Activated naive CD4-positive, alpha-beta T cell treated with anti-CD3 and anti-CD28 coated beads, Interleukin-2, amount 50 U/mL, for 24 hours (primary cell): ENCODE data around the gene GDPD2.

Experiments
- H3K27ac Mint-ChIP-seq: one replicate; pipeline ENCODE4 v1.8.0; 2021; ENCODE audit warnings: mild to moderate bottlenecking, mixed read lengths
- H3K27me3 Mint-ChIP-seq: one replicate; pipeline ENCODE4 v1.8.0; 2021; ENCODE audit warnings: mixed read lengths
- H3K36me3 Mint-ChIP-seq: one replicate; pipeline ENCODE4 v1.8.0; 2021; ENCODE audit warnings: mixed read lengths
- H3K4me1 Mint-ChIP-seq: one replicate; pipeline ENCODE4 v1.8.0; 2021; ENCODE audit warnings: mixed read lengths
- H3K4me3 Mint-ChIP-seq: one replicate; pipeline ENCODE4 v1.8.0; 2021; ENCODE audit warnings: mild to moderate bottlenecking, mixed read lengths
- H3K9me3 Mint-ChIP-seq: one replicate; pipeline ENCODE4 v1.8.0; 2021; ENCODE audit warnings: mixed read lengths

The GDPD2 gene

DNA sequence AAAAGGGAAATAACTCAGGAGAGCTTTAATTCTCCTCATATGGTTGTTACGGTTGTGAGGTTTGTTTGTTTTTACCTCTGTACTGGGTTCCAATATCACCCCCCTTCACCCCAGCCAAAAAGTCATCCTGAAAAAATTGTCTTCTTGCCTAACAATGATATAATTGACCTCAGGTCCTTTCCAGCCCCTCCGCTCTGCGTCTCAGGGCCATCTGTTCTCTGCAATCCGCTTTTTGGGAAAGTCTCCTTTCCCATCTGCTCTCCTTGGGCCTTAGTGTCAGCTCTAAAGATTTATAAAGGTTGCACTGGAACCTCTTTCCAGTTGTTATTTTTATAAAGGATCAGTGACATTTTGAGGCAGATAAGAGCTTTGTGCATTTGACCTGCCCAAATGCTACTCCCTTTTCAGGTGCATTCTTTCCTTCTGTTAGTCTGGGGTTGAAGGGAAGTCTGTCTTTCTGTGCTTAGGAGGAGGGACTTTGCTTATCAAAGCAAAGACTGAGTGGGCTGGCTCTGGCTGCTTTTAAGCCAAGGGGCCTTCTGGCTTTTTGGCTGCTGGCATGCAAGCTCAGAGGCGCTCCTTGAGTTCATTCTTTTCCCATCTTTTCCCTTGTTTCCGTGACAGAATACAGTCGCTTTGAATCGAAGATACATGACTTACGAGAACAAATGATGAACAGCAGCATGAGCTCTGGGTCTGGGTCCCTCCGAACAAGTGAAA is 55.6 kb downstream of the GDPD2 start:
- Mint-ChIP-seq H3K9me3 (no peaks in the 10 kb centered on the region), H3K27ac (no peak overlapping the region), H3K4me1 (no peaks in the 10 kb centered on the region), H3K36me3 (peaks cover 7% of the 10 kb centered on the region), H3K4me3 (no peak overlapping the region), H3K27me3 (no peaks in the 10 kb centered on the region)

DNA sequence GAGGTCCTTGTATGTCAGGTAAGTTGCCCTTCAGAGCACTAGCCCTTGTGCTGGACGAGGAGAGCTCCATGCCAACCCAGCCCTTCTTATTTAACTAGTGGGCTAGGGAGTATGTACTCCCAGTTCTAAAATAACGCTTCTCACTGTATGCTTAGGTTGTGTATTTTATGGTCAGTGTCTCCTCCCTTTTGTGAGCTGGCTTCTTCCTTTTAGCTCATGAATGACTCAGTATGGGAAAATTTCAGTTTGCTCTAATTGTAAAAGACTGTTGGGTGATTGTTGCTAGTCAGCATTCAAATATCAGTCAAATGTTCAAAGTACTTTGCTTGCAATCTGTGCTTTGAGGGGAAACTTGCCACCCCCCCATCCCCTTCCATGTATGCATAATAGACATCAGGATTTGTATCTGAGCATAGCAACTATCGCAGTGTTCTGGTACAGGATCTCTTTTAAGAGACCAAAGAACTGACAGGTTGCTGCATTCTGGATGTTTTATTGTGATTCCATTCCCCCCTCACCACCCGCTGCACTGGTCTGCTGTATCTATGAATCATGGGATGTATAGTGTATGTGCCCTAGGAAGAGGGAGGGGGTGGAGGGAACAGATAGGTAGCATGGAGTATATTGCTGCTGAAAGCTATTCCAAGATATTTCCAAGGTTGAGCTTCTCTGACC is 56.3 kb downstream of the GDPD2 start:
- Mint-ChIP-seq H3K36me3 (peaks cover 4% of the 10 kb centered on the region), H3K4me3 (no peak overlapping the region), H3K4me1 (no peaks in the 10 kb centered on the region), H3K9me3 (no peaks in the 10 kb centered on the region), H3K27ac (no peak overlapping the region), H3K27me3 (no peaks in the 10 kb centered on the region)

DNA sequence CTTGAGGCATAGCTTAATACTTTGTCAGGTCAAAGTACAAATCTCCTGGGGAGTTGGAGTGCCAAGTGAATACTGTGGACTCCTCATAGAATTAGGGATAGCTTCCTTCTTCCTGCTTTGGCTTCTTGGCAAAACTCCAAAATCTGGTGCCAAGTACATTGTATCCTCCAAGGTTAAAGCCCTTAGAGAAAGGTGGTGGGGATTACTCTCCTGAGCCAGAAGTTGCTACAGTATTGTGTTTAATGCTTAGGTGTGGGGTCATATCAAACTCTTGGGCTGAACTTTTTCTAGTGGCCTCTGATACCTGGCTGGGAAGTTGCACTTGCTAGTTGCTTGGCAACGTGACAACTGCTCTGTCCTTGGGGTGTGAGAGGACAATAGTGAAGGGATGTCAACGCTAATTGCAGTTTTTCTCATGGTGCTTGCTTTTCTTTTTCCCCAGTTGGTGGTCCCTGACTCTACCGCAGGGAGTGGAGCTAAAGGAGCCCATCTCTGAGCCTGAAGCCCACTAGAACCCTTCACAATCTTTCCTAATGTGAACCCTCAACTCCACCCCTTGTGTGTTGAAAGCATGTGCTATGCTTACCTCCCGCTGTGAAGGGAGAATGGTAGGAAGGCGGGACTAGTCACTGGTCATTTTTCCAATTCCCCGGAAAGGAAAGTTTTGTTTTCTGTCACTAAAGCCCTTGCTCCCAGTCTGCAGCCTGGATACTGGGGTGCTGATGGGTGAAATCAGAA is 57.0 kb downstream of the GDPD2 start:
- no peaks in the 10 kb centered on the region for H3K27me3 Mint-ChIP-seq
- H3K27ac Mint-ChIP-seq = no peak overlapping the region
- no peaks in the 10 kb centered on the region for H3K4me1 Mint-ChIP-seq
- no peaks in the 10 kb centered on the region for H3K9me3 Mint-ChIP-seq
- H3K4me3 Mint-ChIP-seq = no peak overlapping the region
- peaks cover 3% of the 10 kb centered on the region for H3K36me3 Mint-ChIP-seq

DNA sequence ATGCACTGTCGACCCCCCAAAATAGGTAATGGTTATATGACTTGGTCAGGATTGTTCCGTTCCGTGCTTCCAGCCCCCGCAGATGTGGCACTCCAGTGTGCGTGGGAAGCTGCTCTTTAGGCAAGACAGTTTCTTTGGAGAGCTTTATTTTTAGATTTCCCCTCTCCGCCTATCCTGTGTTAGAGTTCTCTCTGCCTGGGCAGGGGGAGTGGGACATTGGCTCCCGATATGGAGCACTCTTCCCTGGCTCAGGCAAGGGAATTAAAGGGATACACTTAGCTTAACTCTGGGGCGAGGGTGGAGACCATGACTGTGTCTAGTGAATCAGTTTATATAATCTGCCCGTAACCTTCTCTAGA is 57.5 kb downstream of the GDPD2 start:
- no peaks in the 10 kb centered on the region for H3K9me3 Mint-ChIP-seq
- H3K36me3 Mint-ChIP-seq = peaks cover 3% of the 10 kb centered on the region
- H3K27ac Mint-ChIP-seq = no peak overlapping the region
- H3K4me3 Mint-ChIP-seq = no peak overlapping the region
- no peaks in the 10 kb centered on the region for H3K27me3 Mint-ChIP-seq
- H3K4me1 Mint-ChIP-seq = no peaks in the 10 kb centered on the region

DNA sequence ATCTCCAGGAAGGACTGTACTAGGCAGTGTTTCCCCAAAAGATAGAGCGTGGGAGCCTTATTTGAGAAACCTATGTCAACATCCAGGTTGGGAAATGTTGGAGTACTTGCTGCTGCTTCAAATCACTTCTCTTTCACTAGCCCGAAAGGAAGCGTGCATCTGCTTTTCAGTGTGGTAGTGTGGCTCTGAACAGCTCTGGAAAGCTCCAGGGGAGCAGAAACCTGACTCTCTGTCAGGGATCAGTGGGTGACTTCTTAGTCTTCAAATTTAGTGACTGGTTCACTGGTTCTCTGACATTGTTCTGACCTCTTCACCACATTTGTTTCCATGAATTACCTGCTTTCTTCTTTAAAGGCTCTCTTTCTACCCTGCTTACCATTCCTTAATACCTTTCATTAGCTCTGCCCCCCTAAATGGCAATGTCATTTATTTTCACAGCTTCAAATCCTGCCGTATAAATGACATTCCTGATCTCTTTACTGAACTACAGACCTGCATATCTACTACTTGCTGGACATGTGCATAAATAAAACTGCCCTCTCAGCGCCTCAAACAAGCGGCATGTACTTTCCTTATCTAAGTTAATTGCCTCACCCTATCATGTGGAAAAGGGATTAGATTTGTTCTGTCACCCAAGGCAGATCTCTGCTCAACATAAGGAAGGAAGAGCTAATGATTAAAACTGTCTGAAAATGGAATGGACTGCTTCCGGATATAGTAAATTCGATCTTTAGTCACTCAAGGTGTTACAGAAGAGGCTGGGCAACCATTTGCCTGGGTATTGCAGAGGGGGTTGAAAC is 58.6 kb downstream of the GDPD2 start:
- no peaks in the 10 kb centered on the region for H3K27me3 Mint-ChIP-seq
- no peaks in the 10 kb centered on the region for H3K4me1 Mint-ChIP-seq
- H3K9me3 Mint-ChIP-seq = no peaks in the 10 kb centered on the region
- H3K4me3 Mint-ChIP-seq = no peak overlapping the region
- H3K36me3 Mint-ChIP-seq = peaks cover 3% of the 10 kb centered on the region
- H3K27ac Mint-ChIP-seq = no peak overlapping the region

DNA sequence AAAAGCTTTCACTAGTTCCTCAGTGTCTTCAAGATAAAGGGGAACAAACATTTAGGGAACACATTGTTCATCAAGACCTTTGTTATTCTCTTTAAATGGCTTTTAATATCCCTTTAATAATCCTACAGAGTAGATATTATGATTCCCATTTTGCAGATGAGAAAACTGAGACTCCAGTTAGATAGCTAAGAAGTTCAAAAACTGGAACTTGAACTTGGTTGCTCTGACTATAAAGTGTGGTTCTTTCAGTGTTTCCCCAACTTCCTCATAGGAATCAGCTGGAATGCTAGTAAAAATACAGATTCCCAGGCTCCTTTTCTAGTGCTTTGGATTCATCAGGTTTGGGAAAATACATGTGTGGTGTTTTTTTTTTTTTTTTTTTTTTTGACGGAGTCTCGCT is 59.2 kb downstream of the GDPD2 start:
- H3K9me3 Mint-ChIP-seq = no peaks in the 10 kb centered on the region
- no peak overlapping the region for H3K27ac Mint-ChIP-seq
- H3K36me3 Mint-ChIP-seq = peaks cover 3% of the 10 kb centered on the region
- no peaks in the 10 kb centered on the region for H3K4me1 Mint-ChIP-seq
- no peaks in the 10 kb centered on the region for H3K27me3 Mint-ChIP-seq
- H3K4me3 Mint-ChIP-seq = no peak overlapping the region
